ENCODE results near the gene FAM229A. TPM values are rescaled to one million over a fixed set of nuclear protein-coding genes. Genes with fewer than 3 reads are reported as not detected.

The FAM229A gene
- total and polyA plus RNA-seq, 2 experiments from 2014 or later, result 3.4 to 4.2 TPM

- peak overlapping the region; percentile 93 for H3K4me2 ChIP-seq
- TF ChIP-seq EZH2phosphoT487 (IDR thresholded peaks at IDR 0.05; ENCODE audit: low read depth, severe bottlenecking, unreplicated experiment) (no peak), CTCF (IDR thresholded peaks at IDR 0.05; ENCODE audit: poor library complexity) (no peak), EZH2 (IDR thresholded peaks at IDR 0.05; ENCODE audit: borderline replicate concordance) (no peak)
Measured at GRCh38 chr1:32392325-32392724, 30.0 kb upstream of the FAM229A start.

DNA sequence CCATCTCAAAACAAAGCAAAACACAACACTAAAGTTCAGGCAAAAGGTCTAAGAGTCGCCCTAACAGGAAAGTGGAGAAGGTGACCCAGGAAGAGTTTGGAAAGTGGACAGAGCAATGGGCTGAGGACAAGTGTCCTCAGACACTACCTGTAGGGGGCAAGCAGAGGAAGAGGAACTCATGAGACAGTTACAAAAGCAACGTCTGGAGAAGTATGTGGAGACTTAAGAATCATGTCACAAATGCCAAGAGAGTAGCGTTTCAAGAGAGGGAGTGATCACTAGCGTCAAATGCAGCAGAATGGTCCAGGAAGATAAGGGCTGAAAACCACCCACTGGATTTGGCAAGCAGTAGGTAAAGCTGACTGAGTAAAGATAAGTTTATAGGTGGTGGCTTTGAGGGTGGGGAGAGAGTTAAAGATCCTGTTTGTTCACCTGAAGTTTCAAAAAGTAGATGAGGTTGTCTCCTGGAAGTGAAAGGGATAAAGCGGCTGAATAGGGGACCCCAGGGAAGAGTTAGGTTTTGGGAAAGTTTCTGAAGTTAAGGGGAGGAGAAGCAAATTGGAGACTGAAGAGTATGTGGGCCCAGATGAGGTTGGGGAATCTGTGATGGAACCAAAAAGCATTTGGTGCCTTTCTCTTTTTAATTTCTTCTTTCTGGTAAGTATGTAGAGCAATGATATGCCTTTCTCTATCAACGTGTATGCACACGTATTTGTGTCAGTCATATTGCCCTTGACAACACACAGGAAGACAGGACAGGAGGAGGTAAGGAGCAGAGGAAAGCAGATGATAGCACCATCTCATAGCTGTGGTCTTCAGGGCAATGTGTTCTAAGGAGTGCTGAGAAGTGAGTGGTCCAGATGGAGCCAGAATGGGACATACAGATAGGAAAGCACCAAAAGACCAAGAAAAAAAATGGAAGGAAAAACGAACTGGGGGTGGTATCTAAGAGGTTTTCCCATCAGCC is 28.9 kb upstream of the FAM229A start:
- H3K4me3 ChIP-seq, result no peak overlapping the region
- no peaks in the 10 kb centered on the region for H3K27me3 ChIP-seq
- whole genome bisulfite sequencing (ENCODE audit: low lambda C conversion rate, missing lambda C conversion rate), result 89% methylated on average over 8 of the region's 8 CpGs
- H3K79me2 ChIP-seq, result peaks cover 65% of the 10 kb centered on the region
- H4K20me1 ChIP-seq (ENCODE audit: insufficient read depth, poor library complexity, severe bottlenecking), result peaks cover 20% of the 10 kb centered on the region
- no peak for DNase-seq (ENCODE audit: low spot score)
- no peak overlapping the region for H3K27ac ChIP-seq
- H3K9me3 ChIP-seq (ENCODE audit: low read depth), result no peaks in the 10 kb centered on the region
- no peak overlapping the region for H3K4me2 ChIP-seq
- TF ChIP-seq EZH2 (IDR thresholded peaks at IDR 0.05; ENCODE audit: borderline replicate concordance), result no peak
- no peak for TF ChIP-seq CTCF (IDR thresholded peaks at IDR 0.05; ENCODE audit: poor library complexity)
- TF ChIP-seq EZH2phosphoT487 (IDR thresholded peaks at IDR 0.05; ENCODE audit: low read depth, severe bottlenecking, unreplicated experiment), result no peak
- no peak overlapping the region for H2AFZ ChIP-seq
- H3K9me2 ChIP-seq (replicated peaks; ENCODE audit: insufficient read depth), result no peaks in the 10 kb centered on the region
- peaks cover 5% of the 10 kb centered on the region for H3K36me3 ChIP-seq (replicated peaks; ENCODE audit: insufficient read depth, low read depth)
- peaks cover 21% of the 10 kb centered on the region for H3K4me1 ChIP-seq (ENCODE audit: insufficient read depth)

More at GRCh38 chr1:32392325-32392724, 30.0 kb upstream of the FAM229A start:
- Histone ChIP-seq H3K9me2 (replicated peaks; ENCODE audit: insufficient read depth) (no peaks in the 10 kb centered on the region), H3K4me3 (no peak overlapping the region), H3K9me3 (ENCODE audit: low read depth) (no peaks in the 10 kb centered on the region), H3K27me3 (no peaks in the 10 kb centered on the region), H3K36me3 (replicated peaks; ENCODE audit: insufficient read depth, low read depth) (peaks cover 5% of the 10 kb centered on the region), H4K20me1 (ENCODE audit: insufficient read depth, poor library complexity, severe bottlenecking) (peaks cover 17% of the 10 kb centered on the region), H3K4me1 (ENCODE audit: insufficient read depth) (peaks cover 21% of the 10 kb centered on the region), H2AFZ (no peak overlapping the region), H3K79me2 (peaks cover 62% of the 10 kb centered on the region), H3K27ac (no peak overlapping the region)
- 91% methylated on average over 3 of the region's 3 CpGs for WGBS (ENCODE audit: low lambda C conversion rate, missing lambda C conversion rate)
- no peak for DNase-seq (ENCODE audit: low spot score)

GRCh38 chr1:32388641-32389040 is 26.4 kb upstream of the FAM229A start:
- peaks cover 20% of the 10 kb centered on the region for H4K20me1 ChIP-seq (ENCODE audit: insufficient read depth, poor library complexity, severe bottlenecking)
- peaks cover 15% of the 10 kb centered on the region for H3K4me1 ChIP-seq (ENCODE audit: insufficient read depth)
- peaks cover 56% of the 10 kb centered on the region for H3K79me2 ChIP-seq
- H2AFZ ChIP-seq, result no peak overlapping the region
- no peak overlapping the region for H3K27ac ChIP-seq
- H3K4me2 ChIP-seq, result no peak overlapping the region
- H3K4me3 ChIP-seq, result no peak overlapping the region
- peaks cover 5% of the 10 kb centered on the region for H3K36me3 ChIP-seq (replicated peaks; ENCODE audit: insufficient read depth, low read depth)
- no peaks in the 10 kb centered on the region for H3K9me2 ChIP-seq (replicated peaks; ENCODE audit: insufficient read depth)
- no peak for DNase-seq (ENCODE audit: low spot score)
- no peaks in the 10 kb centered on the region for H3K27me3 ChIP-seq
- WGBS (ENCODE audit: low lambda C conversion rate, missing lambda C conversion rate), result 66% methylated on average over 6 of the region's 6 CpGs
- H3K9me3 ChIP-seq (ENCODE audit: low read depth), result no peaks in the 10 kb centered on the region
- no peak for TF ChIP-seq CTCF (IDR thresholded peaks at IDR 0.05; ENCODE audit: poor library complexity)
- TF ChIP-seq EZH2 (IDR thresholded peaks at IDR 0.05; ENCODE audit: borderline replicate concordance), result no peak

All from hepatocyte (in vitro differentiated cells).